ENCODE results near the gene TGIF2. TPM values are rescaled to one million over a fixed set of nuclear protein-coding genes. Genes with fewer than 3 reads are reported as not detected.

Gene TGIF2
- total and polyA plus RNA-seq, 2 donors from 2014 or later: 11.0 to 15.3 TPM

GRCh38 chr20:36527331-36528125 is 45.9 kb upstream of the TGIF2 start:
- Histone ChIP-seq H3K27ac (ENCODE audit: low read depth in 2 of 2, low read length in 2 of 2) (no peak overlapping the region), H3K4me3 (ENCODE audit: low read length in 3 of 3) (no peak overlapping the region), H3K36me3 (ENCODE audit: control insufficient read depth in 2 of 3, insufficient read depth in 3 of 3, low read length in 3 of 3) (peaks cover 6 to 23% (median 14%) of the 10 kb centered on the region in 3 donors), H3K9me3 (ENCODE audit: control insufficient read depth in 2 of 3, insufficient read depth in 1 of 3, low read length in 3 of 3) (no peaks in the 10 kb centered on the region), H3K27me3 (ENCODE audit: control insufficient read depth, insufficient read depth, low read length) (no peaks in the 10 kb centered on the region), H3K4me1 (ENCODE audit: control insufficient read depth in 2 of 3, insufficient read depth in 2 of 3, low read depth in 1 of 3, low read length in 3 of 3) (no peaks in the 10 kb centered on the region), H3K9ac (ENCODE audit: low read length in 3 of 3) (no peak overlapping the region)
- FAIRE-seq: no peak
- DNase-seq: peak in 1 of 5 donors; percentile 40
- TF ChIP-seq CTCF (IDR thresholded peaks at IDR 0.05; ENCODE audit: borderline replicate concordance, extremely low read depth, insufficient read depth): no peak
- intact Hi-C loops (cut with DNase I): no loop called here

- Histone ChIP-seq H3K4me1 (ENCODE audit: control insufficient read depth in 2 of 3, insufficient read depth in 2 of 3, low read depth in 1 of 3, low read length in 3 of 3) (no peaks in the 10 kb centered on the region), H3K9me3 (ENCODE audit: control insufficient read depth in 2 of 3, insufficient read depth in 1 of 3, low read length in 3 of 3) (no peaks in the 10 kb centered on the region), H3K27ac (ENCODE audit: low read depth in 2 of 2, low read length in 2 of 2) (no peak overlapping the region), H3K4me3 (ENCODE audit: low read length in 3 of 3) (no peak overlapping the region), H3K9ac (ENCODE audit: low read length in 3 of 3) (no peak overlapping the region), H3K27me3 (ENCODE audit: control insufficient read depth, insufficient read depth, low read length) (no peaks in the 10 kb centered on the region), H3K36me3 (ENCODE audit: control insufficient read depth in 2 of 3, insufficient read depth in 3 of 3, low read length in 3 of 3) (peaks cover 6 to 23% (median 14%) of the 10 kb centered on the region in 3 donors)
- TF ChIP-seq CTCF (IDR thresholded peaks at IDR 0.05; ENCODE audit: borderline replicate concordance, extremely low read depth, insufficient read depth): no peak
- DNase-seq (peak in 1 of 5 donors; percentile 42), FAIRE-seq (no peak)
- intact Hi-C loops (cut with DNase I): no loop called here
These were observed 45.1 kb upstream of the TGIF2 start for GRCh38 chr20:36528176-36528874.

- no peaks in the 10 kb centered on the region for H3K27me3 ChIP-seq (ENCODE audit: control insufficient read depth, insufficient read depth, low read length)
- peaks cover 6 to 18% (median 14%) of the 10 kb centered on the region in 3 donors for H3K36me3 ChIP-seq (ENCODE audit: control insufficient read depth in 2 of 3, insufficient read depth in 3 of 3, low read length in 3 of 3)
- TF ChIP-seq CTCF (IDR thresholded peaks at IDR 0.05; ENCODE audit: borderline replicate concordance, extremely low read depth, insufficient read depth): no peak
- no peak overlapping the region for H3K9ac ChIP-seq (ENCODE audit: low read length in 3 of 3)
- no peak overlapping the region for H3K4me3 ChIP-seq (ENCODE audit: low read length in 3 of 3)
- no peak overlapping the region for H3K27ac ChIP-seq (ENCODE audit: low read depth in 2 of 2, low read length in 2 of 2)
- intact Hi-C loops (cut with DNase I): no loop called here
- FAIRE-seq: no peak
- H3K9me3 ChIP-seq (ENCODE audit: control insufficient read depth in 2 of 3, insufficient read depth in 1 of 3, low read length in 3 of 3): no peaks in the 10 kb centered on the region
- no peaks in the 10 kb centered on the region for H3K4me1 ChIP-seq (ENCODE audit: control insufficient read depth in 2 of 3, insufficient read depth in 2 of 3, low read depth in 1 of 3, low read length in 3 of 3)
- no peak for DNase-seq
These were observed 44.5 kb upstream of the TGIF2 start for GRCh38 chr20:36528875-36529417.
